HL-60 (cell line): ENCODE data around the gene RFX8.
"Not testable (repeated sequence)": the region's sequence is repeated elsewhere in the genome, so short reads cannot be mapped to it uniquely, and the experiment has no call there.

Experiments
- DNase-seq, 2 experiments: peaks; one replicate each; pipeline ENCODE4 v3.0.0-alpha.2; 2010 to 2020; ENCODE audit warnings: low read depth in 1 of 2, low spot score in 1 of 2
- H3K27ac ChIP-seq: fragments of 250-450 bp; sonication (Bioruptor Pico); replicated peaks from 2 replicates; pipeline ENCODE4 v1.5.1; 2020; ENCODE audit warnings: mild to moderate bottlenecking, moderate library complexity
- H3K27me3 ChIP-seq: fragments of 250-450 bp; sonication (Bioruptor Pico); 2 replicates; pipeline ENCODE4 v1.5.1; 2021; ENCODE audit warnings: mild to moderate bottlenecking, moderate library complexity; ENCODE audit not compliant: insufficient read depth, poor library complexity, severe bottlenecking
- H3K4me3 ChIP-seq: replicated peaks from 2 replicates; pipeline ENCODE4 v1.5.1; 2011; ENCODE audit warnings: mild to moderate bottlenecking, control low read depth, low read length; ENCODE audit not compliant: insufficient read depth
- CTCF ChIP-seq: IDR thresholded peaks from one replicate; pipeline ENCODE4 v1.5.1; 2011; ENCODE audit warnings: low read length, control low read depth, inconsistent platforms; ENCODE audit not compliant: insufficient read depth
- GABPA ChIP-seq: IDR thresholded peaks from 2 replicates; pipeline ENCODE4 v1.6.1; 2012; ENCODE audit warnings: low read depth
- POLR2AphosphoS5 ChIP-seq: IDR thresholded peaks from 2 replicates; pipeline ENCODE4 v1.6.1; 2012; ENCODE audit warnings: low read depth
- REST ChIP-seq: IDR thresholded peaks from 2 replicates; pipeline ENCODE4 v1.6.1; 2012; ENCODE audit warnings: low read depth; ENCODE audit not compliant: insufficient replicate concordance
- SPI1 ChIP-seq: IDR thresholded peaks from 2 replicates; pipeline ENCODE4 v1.6.1; 2012; ENCODE audit warnings: low read depth, mild to moderate bottlenecking, borderline replicate concordance

Gene RFX8

GRCh38 chr2:101439716-101440115, 35.2 kb downstream of the RFX8 start:
- Histone ChIP-seq H3K27me3 (no peaks in the 10 kb centered on the region), H3K4me3 (no peak overlapping the region), H3K27ac (no peak overlapping the region)
- no peak for DNase-seq
- TF ChIP-seq CTCF (no peak), SPI1 (no peak), REST (no peak), POLR2AphosphoS5 (no peak)

- H3K27ac ChIP-seq, H3K4me3 ChIP-seq, DNase-seq, H3K27me3 ChIP-seq: not testable (repeated sequence)
Measured at GRCh38 chr2:101438555-101438954, 36.4 kb downstream of the RFX8 start.

- no peaks in the 10 kb centered on the region for H3K27me3 ChIP-seq
- H3K27ac ChIP-seq: no peak overlapping the region
- DNase-seq: no peak
- no peak for TF ChIP-seq GABPA
- no peak for TF ChIP-seq CTCF
- no peak for TF ChIP-seq REST
- no peak for TF ChIP-seq SPI1
- TF ChIP-seq POLR2AphosphoS5: no peak
- no peak overlapping the region for H3K4me3 ChIP-seq
Measured at GRCh38 chr2:101435001-101435862, 39.7 kb downstream of the RFX8 start.

- TF ChIP-seq CTCF: no peak
- TF ChIP-seq GABPA: no peak
- no peak for TF ChIP-seq POLR2AphosphoS5
- no peak for TF ChIP-seq SPI1
- DNase-seq: no peak
- no peaks in the 10 kb centered on the region for H3K27me3 ChIP-seq
- no peak overlapping the region for H3K4me3 ChIP-seq
- H3K27ac ChIP-seq: no peak overlapping the region
Measured at GRCh38 chr2:101433465-101433864, 41.4 kb downstream of the RFX8 start.
